NCI-H2196 (cell line): ENCODE results near the gene LHFPL2.
"Not testable (repeated sequence)": the region's sequence is repeated elsewhere in the genome, so short reads cannot be mapped to it uniquely, and the experiment has no call there.

Experiments
- DNase-seq: peaks from one replicate; lab custom pipeline; 2025; ENCODE audit not compliant: unreplicated experiment; lab: John Stamatoyannopoulos, UW

The LHFPL2 gene

DNA sequence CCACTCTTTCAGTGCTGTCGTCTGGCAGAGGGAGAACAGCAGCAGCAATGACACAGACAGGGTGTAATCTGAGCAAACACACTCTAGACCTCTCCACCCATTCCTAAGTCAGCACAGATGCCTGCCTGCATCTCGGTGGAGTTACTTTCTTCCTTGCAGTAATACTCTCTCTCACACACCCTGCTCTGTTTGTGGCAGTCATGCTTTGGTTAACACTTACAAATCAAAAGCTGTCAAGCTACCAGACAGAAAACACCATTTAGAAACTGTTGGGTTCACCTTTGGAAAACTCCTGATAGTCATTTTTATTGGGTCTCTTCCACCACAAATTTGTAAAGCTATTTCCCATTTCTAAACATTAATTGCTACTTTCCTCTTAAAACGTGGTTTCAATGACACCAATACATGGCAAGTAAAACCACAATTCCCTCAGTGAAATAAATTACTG, 27.3 kb downstream of the LHFPL2 start:
- DNase-seq: no peak

DNA sequence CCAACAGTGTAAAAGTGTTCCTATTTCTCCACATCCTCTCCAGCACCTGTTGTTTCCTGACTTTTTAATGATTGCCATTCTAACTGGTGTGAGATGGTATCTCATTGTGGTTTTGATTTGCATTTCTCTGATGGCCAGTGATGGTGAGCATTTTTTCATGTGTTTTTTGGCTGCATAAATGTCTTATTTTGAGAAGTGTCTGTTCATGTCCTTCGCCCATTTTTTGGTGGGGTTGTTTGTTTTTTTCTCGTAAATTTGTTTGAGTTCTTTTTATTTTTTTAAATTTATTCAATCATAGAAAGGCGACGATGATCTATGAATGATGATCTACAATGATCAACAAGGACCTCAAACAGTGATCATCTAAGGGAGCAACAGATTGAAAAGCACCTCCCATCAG, 28.5 kb downstream of the LHFPL2 start:
- not testable (repeated sequence) for DNase-seq

DNA sequence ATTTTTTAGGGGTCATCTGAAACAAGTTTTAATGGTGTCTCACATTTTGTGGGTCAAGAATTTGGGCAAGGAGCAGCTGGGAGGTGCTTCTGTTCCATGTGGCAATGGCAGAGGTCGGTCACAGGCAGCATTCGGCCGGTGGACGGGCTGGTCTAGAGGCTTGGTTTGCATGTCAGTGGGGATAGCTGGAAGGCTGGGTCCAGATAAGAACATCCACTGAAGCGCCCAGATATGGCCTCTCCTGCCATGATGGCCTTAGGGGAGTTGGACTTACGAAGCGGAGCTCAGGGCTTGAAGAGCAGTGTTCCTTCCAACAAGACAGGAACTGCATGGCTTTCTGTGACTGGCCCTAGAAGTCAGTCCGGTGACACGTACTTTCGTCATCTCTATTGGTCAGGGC, 30.3 kb downstream of the LHFPL2 start:
- DNase-seq: no peak

DNA sequence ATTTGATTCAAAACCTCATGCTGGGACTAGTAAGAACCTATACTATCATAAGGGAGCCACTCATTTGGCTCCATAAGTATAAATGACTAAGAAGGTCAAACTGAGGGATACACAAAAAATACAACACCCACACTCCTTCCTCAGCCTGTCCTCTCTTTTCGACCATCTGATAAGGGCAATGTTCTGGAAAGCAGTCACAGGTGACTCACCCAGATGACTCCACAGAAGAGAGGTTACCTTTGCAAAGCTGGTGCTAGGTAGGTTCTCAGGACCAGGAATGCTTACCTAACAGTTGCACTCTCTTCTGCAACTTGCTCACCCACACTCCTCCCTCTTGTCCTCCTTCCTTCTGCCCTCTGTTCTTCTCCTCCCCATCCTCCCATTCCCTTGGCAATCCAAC, 32.9 kb downstream of the LHFPL2 start:
- DNase-seq: no peak

DNA sequence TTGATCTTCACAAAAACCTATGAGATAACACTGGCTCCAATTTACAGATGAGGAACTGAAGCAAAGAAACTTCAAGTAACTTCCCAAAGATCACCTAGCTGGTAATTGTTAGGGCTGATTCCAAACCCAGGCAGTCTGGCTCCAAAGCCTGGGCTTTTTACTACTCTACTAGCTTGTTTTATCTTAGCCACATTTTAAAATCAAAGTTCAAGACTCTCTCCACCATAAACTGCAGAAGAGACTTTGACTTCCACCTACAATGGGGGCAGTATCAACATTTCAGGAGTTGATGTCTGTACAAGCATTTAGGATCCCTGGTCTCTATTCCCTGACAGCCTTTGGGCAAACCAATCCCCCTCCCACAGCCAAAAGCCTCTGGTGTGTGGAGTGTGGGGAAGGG, 33.8 kb downstream of the LHFPL2 start:
- DNase-seq: no peak

DNA sequence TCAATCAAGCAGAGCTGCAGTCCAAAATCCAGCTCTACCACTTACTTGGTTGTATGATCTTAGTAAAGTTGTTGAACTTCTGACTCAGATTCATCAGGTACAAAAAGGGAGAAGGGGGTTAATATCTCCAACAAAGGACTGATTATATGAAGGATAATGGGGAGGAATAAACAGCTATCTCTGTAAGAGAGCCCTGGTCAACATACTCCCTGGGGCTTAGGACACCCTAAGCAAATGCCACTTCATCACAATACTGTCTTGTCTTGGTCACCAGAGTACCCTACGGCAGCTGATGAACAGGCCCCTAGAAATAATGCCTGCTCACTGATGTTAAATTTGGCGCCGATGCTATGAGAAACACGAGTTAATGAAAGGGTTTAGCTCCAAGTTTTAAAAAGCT, 34.8 kb downstream of the LHFPL2 start:
- DNase-seq: no peak

DNA sequence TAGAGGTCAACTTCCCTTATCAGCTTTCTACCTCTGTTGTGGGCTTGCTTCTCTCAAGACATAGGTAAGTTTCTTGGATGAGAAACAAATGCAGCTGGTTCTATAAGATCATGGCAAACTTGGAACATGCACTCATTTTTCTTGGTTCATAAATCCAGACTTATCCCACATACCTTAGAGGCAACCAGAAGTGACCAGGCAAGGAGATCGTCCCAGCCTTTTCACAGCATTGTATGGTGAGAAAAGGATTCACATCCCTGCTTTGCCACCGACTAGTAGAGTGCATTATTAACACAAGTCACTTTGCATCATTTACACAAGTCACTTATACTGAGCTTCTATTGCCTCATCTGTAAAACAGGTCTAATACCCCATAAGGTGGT, 35.4 kb downstream of the LHFPL2 start:
- DNase-seq: no peak

DNA sequence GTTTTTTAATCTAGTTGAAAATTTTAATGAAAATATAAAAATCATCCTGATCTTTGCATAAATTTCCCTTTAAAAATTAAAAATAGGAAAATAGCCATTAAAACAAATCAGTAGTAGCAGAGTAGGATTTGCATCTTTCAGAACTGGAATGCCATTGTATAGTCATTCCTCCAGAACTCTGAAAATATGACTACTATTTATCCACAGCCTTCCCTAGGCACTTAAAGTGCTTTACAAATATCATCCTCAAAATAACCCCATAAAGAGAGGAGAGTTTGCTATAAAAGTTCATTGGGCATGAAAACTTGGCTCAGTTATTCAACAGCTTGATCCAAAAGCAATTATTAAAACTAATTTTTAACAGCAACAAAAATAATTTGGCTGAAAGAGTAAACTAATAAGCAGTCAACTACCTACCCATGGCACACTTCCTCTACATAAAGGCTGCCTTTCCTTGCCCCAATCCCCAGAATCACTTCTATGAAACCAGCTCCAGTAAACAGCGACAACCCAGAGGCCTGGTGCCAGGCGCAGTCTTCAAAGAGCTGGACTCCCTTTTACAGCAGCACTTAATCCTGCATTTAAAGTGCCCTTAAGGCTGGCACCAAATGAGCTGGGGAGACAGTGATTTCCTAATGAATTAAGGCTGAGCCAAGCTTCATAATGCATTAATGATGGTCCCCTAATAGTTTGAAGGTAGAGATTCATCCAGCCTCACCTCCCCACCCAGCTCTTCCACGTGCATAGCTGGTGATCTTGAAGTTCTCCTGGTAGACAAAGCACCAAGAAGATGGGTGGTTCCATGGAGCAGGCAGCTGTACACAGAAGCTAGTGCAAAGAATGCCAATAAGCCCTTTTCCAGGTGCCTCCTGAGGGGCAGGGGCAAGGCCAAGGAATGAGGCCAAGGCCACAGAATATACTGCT, 36.1 kb downstream of the LHFPL2 start:
- DNase-seq: no peak

DNA sequence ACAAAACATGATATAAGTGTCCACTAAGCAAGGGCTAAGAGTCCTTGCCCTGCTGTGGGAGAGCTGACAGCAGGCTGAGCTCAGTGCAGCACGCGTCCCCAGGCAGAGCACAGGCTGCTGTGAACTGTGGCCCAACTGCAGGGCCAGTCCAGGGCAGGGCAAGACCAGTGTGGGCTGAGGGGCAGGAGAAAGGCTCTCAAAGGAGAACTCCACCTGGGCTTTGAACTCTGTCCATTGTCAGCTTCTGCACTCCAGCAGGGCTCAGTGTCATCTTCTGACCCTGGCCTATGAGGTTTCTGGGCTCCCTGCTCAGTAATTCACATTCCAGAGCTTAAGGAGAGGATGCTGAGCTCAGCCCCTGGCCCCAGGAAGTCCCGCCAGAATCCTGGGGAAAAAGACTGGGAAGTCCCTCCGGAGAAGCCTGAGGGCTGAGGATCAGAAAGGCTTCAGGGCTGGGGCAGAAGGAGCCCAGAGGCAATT, 37.4 kb downstream of the LHFPL2 start:
- no peak for DNase-seq

DNA sequence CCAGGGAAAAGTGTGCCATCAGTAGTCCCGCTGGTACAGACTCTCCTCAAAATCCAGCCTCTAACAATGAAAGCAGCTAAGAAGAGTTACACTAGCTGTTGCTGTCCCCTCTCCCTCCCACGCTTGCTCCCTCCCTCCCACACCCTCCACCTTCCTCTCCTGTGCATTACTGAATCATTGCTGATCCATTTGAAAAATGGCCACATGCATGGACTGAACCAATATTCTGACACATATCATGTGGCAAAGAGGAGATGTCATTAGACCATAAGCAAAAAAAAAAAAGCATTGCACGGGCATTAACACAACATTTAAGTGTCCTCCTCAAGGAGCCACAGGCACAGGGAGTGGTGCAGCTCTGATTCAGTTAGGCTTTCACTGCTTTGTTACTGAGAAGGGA, 37.9 kb downstream of the LHFPL2 start:
- DNase-seq: no peak

DNA sequence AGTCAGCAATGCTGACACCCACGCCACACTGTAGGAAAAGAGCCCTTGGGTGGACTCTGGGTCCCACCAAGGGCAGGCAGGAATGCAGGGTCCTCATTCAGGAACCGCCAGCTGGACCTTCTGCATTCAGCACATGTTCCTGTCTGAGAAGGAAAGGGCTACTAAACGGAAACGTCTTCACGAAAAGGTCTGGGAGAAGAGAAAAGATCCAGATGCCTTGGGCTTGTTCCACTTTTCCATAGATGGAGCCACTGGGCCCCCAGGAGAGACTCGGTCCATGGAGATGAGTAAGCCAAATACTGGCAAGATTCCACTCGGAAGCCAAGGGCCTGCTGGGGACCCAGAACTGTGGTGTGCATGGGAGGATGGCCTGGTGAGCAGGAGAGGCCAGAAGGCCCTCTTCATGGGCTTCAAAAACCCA, 38.4 kb downstream of the LHFPL2 start:
- no peak for DNase-seq

DNA sequence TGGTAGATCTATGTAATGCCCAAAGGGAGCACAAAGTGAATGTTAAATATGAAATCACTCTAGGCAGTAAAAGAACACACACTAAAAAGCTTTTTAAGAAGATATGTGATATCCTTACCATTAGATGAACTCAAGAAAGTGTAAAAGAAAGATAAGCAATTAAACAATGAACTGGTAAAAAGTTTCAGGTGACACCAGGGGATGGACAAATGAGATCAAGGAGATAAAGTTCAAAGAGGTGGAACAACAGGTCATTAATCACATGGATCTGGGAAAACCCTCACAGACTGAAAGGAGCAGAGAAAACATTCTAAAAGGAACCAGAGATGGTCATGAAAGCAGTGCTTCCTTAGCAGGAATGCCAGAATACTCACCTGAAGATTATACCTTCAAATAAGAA, 40.7 kb downstream of the LHFPL2 start:
- no peak for DNase-seq

DNA sequence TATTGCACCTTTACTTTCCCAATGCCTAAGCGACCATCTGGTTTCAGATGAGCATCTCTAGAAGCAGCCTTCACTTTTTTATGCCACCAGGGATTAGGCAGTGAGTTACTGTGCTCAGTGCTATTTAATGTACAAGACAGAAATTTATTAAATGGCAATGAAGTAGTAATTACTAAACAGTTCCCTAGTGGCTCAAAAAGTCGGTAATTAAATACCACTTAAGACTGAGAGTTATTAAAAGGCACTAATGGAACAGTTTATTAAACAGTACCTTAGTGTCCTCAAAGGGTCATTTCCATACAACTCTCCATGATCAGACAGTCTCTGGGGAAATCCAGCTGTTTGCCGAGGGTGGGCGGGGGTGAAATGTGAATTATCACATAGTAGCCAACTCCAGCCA, 42.3 kb downstream of the LHFPL2 start:
- no peak for DNase-seq

DNA sequence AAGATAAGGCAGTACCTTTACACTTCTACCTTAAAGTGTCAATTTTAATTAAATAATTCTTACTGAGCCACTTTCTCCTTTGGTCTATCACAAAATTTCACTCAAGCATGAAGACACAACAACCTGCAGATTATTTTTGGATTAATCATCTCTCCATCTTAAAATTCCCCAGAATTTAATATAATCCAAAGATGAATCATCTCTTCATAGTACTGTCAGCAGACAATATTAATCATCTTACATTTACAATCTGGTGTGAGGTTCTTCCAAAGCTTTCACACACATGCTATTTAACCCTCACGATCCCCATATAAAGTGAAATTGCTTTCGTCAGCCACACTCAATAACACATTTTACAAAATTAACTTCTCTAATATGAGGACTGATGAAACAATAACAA, 43.0 kb downstream of the LHFPL2 start:
- no peak for DNase-seq

DNA sequence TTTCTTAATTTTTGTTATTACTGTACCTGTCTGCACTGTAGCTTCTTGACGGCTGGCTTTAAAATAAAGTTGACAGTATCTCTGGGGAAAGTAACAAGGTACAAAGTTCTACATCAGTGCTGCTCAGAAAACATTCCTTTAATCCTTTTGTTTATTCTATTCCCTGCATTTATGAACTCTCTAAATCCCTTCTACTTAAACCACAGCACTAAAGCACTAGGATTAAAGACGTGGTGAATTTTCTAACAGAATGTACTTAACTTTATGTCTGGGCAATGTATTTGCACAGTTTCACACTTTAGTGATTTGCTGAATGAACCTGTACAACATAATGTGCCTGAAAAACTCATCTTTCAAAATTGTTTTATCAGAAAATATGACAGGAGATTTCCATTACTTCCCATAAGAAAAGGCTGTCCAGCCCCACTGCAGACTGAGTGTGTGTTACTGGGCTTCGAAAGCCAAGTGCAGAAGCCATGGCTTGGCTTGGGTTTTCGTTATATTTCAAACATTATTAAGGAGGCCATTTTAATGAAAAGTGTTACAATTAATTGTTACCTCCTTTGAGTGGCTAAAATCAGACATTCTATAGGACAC, 43.8 kb downstream of the LHFPL2 start:
- DNase-seq: no peak

DNA sequence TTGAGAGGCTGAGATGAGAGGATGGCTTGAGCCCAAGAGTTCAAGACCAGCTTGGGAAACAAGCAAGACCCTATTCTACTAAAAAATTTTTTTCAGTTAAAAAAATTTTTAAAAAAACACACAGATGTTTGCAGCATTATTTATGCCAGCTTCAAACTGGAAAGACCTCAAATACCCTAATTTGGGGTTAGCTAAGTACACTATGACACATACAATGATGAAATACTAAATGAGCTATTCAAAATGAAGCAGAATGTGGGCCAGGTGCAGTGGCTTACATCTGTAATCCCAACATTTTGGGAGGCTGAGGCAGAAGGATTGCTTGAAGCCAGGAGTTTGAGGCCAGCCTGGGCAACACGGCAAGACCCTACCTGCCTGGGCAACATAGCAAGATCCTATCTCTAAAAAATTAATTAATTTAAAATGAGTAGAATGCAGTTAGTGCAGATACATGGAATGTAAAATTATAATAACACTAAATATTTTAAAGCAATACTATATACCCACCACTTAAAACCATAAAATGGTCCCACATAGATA, 44.9 kb downstream of the LHFPL2 start:
- DNase-seq: no peak

DNA sequence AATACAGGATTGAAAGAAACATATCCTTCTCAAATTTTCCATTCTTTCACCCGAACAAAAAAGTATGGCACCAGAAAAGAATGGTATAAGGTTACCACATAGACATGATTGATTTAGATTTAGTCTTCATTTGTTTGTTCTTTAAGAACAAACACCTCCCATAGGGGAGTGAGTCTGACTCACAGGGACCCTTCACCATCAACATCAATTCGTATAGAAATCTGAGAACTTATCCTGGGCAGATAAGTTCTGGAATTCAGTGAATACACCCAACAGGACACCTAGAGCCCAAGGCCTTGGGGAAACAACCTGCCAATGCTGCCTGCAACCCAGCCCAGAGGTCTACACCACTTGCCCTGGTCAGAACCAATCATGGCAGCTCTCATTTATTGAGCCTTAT, 46.2 kb downstream of the LHFPL2 start:
- no peak for DNase-seq

DNA sequence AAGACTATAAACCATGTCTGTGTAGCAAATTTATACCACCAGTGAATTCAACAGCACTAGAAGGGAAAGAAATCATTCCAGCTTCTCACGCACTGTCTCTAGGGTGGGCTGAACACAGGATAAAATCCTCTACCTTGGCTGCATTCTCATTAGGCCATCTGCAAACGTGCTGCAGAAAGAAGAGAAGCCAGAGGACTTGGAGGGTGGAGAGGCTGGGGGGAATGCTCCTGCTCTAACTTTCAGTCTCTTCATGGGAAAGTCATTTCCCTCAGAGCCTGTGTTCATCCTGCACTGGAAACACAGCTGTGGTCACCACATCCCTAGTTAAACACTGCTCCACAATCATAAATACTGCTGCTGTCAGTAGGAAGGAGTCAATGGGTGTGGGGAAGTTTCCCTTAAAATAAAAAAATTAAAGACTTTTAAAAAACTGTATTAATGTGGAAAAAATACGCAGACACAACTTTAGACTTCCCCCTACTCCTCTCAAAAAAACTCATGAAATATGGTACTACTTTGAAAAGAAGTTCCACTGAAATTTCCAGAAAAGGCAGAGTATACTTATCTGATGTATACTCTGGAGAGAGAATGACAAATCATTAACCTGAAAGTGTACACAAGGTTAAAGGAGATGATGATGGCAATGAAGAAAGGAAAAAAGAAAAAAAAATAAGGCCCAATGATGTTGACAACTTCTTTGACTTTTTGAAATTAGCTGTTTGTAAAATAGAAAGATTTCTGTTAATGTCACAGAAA, 46.8 kb downstream of the LHFPL2 start:
- no peak for DNase-seq

DNA sequence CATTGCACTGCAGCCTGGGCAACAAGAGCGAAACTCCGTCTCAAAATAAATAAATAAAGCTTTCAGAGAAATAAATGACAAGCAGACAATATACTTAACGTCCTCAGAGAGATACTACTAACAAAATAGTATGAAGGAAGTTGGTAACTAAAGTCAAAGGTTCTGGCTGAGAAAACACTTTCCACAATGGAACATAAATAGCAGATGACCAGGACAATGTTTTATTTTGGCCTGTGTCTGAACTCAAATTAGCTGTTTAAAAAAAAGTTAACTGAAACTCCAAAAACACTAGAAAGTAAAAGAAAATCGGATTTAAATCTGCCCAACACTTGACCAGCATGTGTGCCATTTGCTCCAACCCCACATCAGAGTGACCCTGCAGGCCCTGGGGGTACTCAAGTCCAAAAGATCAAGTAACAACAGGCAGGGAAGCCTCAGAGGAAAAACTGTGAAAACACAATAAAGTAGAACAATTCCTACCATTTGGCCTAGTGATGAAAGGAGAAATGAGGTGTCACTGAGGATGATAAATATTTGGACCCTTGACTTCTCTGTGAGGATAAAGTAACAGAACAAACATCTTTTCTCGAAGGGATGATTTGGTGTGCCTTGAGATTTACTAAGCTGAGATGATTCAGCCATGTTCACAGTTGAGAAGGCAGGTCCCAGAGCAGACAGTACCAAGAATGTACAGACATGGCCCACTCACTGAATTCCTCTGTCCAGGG, 47.7 kb downstream of the LHFPL2 start:
- no peak for DNase-seq

DNA sequence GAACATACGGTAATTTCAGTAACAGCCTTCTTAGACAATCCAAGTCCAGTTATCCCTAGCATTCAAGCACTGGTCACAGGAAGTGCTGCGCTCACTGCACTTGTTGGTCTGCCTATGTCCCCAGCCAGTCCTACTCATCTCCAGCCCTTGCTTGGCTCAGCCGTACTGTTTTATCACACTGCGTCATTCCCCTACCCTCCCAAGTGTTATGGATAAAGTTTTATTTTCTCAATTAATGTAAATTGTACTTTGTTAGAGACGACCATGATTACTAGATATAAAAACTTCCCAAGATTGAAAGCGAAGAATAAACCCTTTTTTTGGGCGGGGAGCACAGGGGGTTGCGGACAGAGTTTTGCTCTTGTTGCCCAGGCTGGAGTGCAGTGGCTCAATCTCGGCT, 49.6 kb downstream of the LHFPL2 start:
- DNase-seq: no peak

DNA sequence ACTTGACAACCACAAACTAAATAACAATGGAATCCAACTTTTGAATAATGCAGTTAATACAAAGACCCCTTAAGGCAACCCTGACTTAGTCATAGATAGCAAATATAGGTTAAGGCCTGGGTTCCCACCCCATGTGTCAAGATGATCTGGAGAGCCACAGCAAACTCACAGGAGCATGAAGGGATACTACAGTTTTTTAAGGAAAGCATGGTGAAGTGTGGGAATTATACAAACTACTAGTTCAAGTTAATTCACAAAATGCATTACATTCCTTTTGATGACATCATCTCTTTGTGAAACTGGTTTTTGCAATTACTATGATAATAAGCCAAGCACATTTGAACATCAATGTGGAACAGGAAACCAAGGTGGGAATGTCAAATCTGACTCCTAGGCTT, 50.6 kb downstream of the LHFPL2 start:
- DNase-seq: no peak
